GM12878 (cell line): Measurements from ENCODE around the gene DNAJB11. TPM values are rescaled to one million over a fixed set of nuclear protein-coding genes. Genes with fewer than 3 reads are reported as not detected.

ENCODE experiments used
- ATAC-seq: fragments of 200-7000 bp; cut with Tn5 transposase; 3 replicates; pipeline ENCODE4 v1.9.1; 2020; ENCODE audit warnings: mild to moderate bottlenecking, moderate library complexity
- BruUV-seq: library from RNA; stranded (reverse); fragments of 400-500 nt; replicated peaks from 2 replicates; lab custom pipeline; 2021; lab: Mats Ljungman, UMichigan
- CTCF ChIA-PET: fragments of 300-600 bp; sonication (Branson Sonifier 250); formaldehyde crosslinking; extraction: SDS; loops from one replicate; lab custom pipeline; 2021; ENCODE audit warnings: inconsistent platforms; lab: Yijun Ruan, JAX
- POLR2A ChIA-PET: fragments of 350-600 bp; formaldehyde crosslinking; extraction: SDS; loops from one replicate; lab custom pipeline; 2021; ENCODE audit warnings: inconsistent platforms; lab: Charles Lee
- RAD21 ChIA-PET: fragments of 300-600 bp; sonication (Branson Sonifier 250); formaldehyde crosslinking; loops from one replicate; lab custom pipeline; 2023; ENCODE audit warnings: antibody characterized with exemption; ENCODE audit not compliant: unreplicated experiment; lab: Charles Lee
- SMC1A ChIA-PET: fragments of 300-600 bp; sonication (Branson Sonifier 250); formaldehyde crosslinking; loops from one replicate; lab custom pipeline; 2023; ENCODE audit not compliant: unreplicated experiment, uncharacterized antibody; lab: Charles Lee
- DNase-seq: peaks from one replicate; pipeline ENCODE4 v3.0.0-alpha.2; 2011; ENCODE audit warnings: low read depth, low spot score
- FAIRE-seq: peaks from 3 replicates; lab custom pipeline; 2011; peaks lifted over from hg19 to GRCh38; lab: Jason Lieb, UNC
- H2AFZ ChIP-seq: 2 replicates; pipeline ENCODE4 v1.6.0; 2011; ENCODE audit warnings: low read depth, low read length, control low read depth; ENCODE audit not compliant: control insufficient read depth
- H3K27ac ChIP-seq: 2 replicates; pipeline ENCODE4 v1.5.1; 2011; ENCODE audit warnings: control low read depth; ENCODE audit not compliant: control insufficient read depth, insufficient read depth
- H3K27me3 ChIP-seq, 2 experiments: replicated peaks in 1 of 2; 2 replicates each; pipeline versions ENCODE4 v1.6.0 to v1.6.1; 2011; ENCODE audit warnings: low read length in 1 of 2; ENCODE audit not compliant: control insufficient read depth in 2 of 2, insufficient read depth in 2 of 2
- H3K36me3 ChIP-seq, 2 experiments: 2 replicates each; pipeline ENCODE4 v1.5.1; 2011; ENCODE audit warnings: low read length in 1 of 2; ENCODE audit not compliant: control insufficient read depth in 2 of 2, insufficient read depth in 2 of 2
- H3K4me1 ChIP-seq: 2 replicates; pipeline ENCODE4 v1.6.1; 2011; ENCODE audit warnings: mild to moderate bottlenecking, low read length, moderate library complexity, mixed read lengths; ENCODE audit not compliant: control insufficient read depth, insufficient read depth
- H3K4me2 ChIP-seq: 2 replicates; pipeline ENCODE4 v1.6.0; 2011; ENCODE audit warnings: control low read depth; ENCODE audit not compliant: control insufficient read depth, insufficient read depth
- H3K4me3 ChIP-seq: fragments of 200-600 bp; sonication (generic); 2 replicates; pipeline ENCODE4 v1.5.1; 2016
- H3K79me2 ChIP-seq: 2 replicates; pipeline ENCODE4 v1.6.0; 2011; ENCODE audit warnings: low read length; ENCODE audit not compliant: control insufficient read depth, insufficient read depth
- H3K9ac ChIP-seq: 2 replicates; pipeline ENCODE4 v1.8.0; 2011; ENCODE audit warnings: low read length, control low read depth, mixed read lengths; ENCODE audit not compliant: control insufficient read depth, insufficient read depth
- H3K9me3 ChIP-seq: replicated peaks from 3 replicates; pipeline ENCODE4 v1.5.1; 2011; ENCODE audit warnings: mild to moderate bottlenecking, low read length; ENCODE audit not compliant: control insufficient read depth, insufficient read depth
- H4K20me1 ChIP-seq: 2 replicates; pipeline ENCODE4 v1.6.0; 2011; ENCODE audit not compliant: control insufficient read depth, insufficient read depth
- CHD4 ChIP-seq: fragments of 200-600 bp; sonication (generic); IDR thresholded peaks from 2 replicates; pipeline ENCODE4 v1.6.1; 2016; ENCODE audit warnings: mild to moderate bottlenecking
- MTA2 ChIP-seq: fragments of 450-650 bp; IDR thresholded peaks from 2 replicates; pipeline ENCODE4 v1.6.1; 2016; ENCODE audit warnings: low read depth, mild to moderate bottlenecking, moderate library complexity
- RFX5 ChIP-seq: IDR thresholded peaks from 2 replicates; pipeline ENCODE4 v1.6.1; 2011; ENCODE audit warnings: low read depth, low read length, improper control_type of control experiment
- SMAD5 ChIP-seq: IDR thresholded peaks from 2 replicates; pipeline ENCODE4 v1.6.1; 2016; ENCODE audit warnings: antibody characterized with exemption, low read depth
- STAT1 ChIP-seq: fragments of 450-650 bp; conservative IDR thresholded peaks from 2 replicates; pipeline ENCODE4 v1.6.1; 2014; ENCODE audit warnings: antibody characterized with exemption, mild to moderate bottlenecking
- WGBS: methylation state at CpG from one replicate; pipeline ENCODE4 v1.1.6; 2016; ENCODE audit warnings: low lambda C conversion rate; ENCODE audit not compliant: insufficient replicate concordance, insufficient coverage; ENCODE audit errors: missing lambda C conversion rate; 5-methylcytosine and 5-hydroxymethylcytosine counted together
- in situ Hi-C: fragments of 300-500 bp; cut with MboI; formaldehyde crosslinking; loops from 9 replicates; pipeline ENCODE4 v1.14.3; 2018; ENCODE audit warnings: mixed read lengths
- intact Hi-C: fragments of 100-400 bp; cut with micrococcal nuclease; formaldehyde crosslinking; loops from one replicate; pipeline ENCODE4 v1.14.2; 2022; ENCODE audit not compliant: unreplicated experiment
- polyA plus RNA-seq, 11 experiments: library from polyadenylated mRNA; depleted of rRNA in 4 of 11; unstranded in 6 of 11; stranded (reverse) in 5 of 11; fragments of >200 nt; fragmentation: Nextera tagmentation in 4 of 11; fragmentation: Illumina TruSeq in 1 of 11; extraction: Ambion mirVana in 4 of 11; extraction: Trizol in 1 of 11; gene quantifications; 1 replicate in 1 of 11; 2 replicates in 10 of 11; pipeline versions ENCODE4 v1.2.1 to v1.2.3, GENCODE V29; 2011 to 2016; ENCODE audit warnings: inconsistent platforms in 2 of 11, missing spikeins in 2 of 11, low read depth in 1 of 11
- total RNA-seq, 4 experiments: library from RNA; depleted of rRNA in 3 of 4; stranded (reverse); fragments of >200 nt in 3 of 4; fragmentation: Illumina TruSeq in 1 of 4; extraction: Trizol in 1 of 4; gene quantifications; 2 replicates each; pipeline versions ENCODE4 v1.2.1 to v1.2.3, GENCODE V29; 2013 to 2021
- TF ChIP-seq, protein P1 (sequence below): fragments of 450-650 bp; IDR thresholded peaks from 2 replicates; pipeline ENCODE4 v1.6.1; 2016; ENCODE audit warnings: mild to moderate bottlenecking, moderate library complexity, borderline replicate concordance
- TF ChIP-seq, protein P2 (sequence below): IDR thresholded peaks from 2 replicates; pipeline ENCODE4 v1.6.1; 2011; ENCODE audit warnings: borderline replicate concordance, low read depth, mild to moderate bottlenecking, moderate library complexity, mixed read lengths, low read length; ENCODE audit not compliant: insufficient read depth; ENCODE audit errors: extremely low read length
- TF ChIP-seq, protein P3 (sequence below), 3 experiments: IDR thresholded peaks in 2 of 3; conservative IDR thresholded peaks in 1 of 3; 2 replicates each; pipeline ENCODE4 v1.5.1; 2011; ENCODE audit warnings: low read depth in 3 of 3, low read length in 3 of 3, mild to moderate bottlenecking in 3 of 3, control low read depth in 2 of 3, moderate library complexity in 2 of 3, inconsistent platforms in 1 of 3, mixed read lengths in 1 of 3; ENCODE audit not compliant: control insufficient read depth in 2 of 3, insufficient read depth in 1 of 3; ENCODE audit errors: extremely low read depth in 1 of 3
- TF ChIP-seq, protein P4 (sequence below): IDR thresholded peaks from 2 replicates; pipeline ENCODE4 v1.6.1; 2011; ENCODE audit warnings: mild to moderate bottlenecking, low read depth, low read length, moderate library complexity; ENCODE audit not compliant: insufficient replicate concordance

The DNAJB11 gene
- total and polyA plus RNA-seq, 10 of the 15 experiments (the other 5 are each of a cell fraction or from before 2014, with no cell fraction given): 16.2 to 135 (median 57.8) TPM

GRCh38 chr3:186605078-186605477 is 34.6 kb downstream of the DNAJB11 start (continued):
- TF ChIP-seq, protein P1, sequence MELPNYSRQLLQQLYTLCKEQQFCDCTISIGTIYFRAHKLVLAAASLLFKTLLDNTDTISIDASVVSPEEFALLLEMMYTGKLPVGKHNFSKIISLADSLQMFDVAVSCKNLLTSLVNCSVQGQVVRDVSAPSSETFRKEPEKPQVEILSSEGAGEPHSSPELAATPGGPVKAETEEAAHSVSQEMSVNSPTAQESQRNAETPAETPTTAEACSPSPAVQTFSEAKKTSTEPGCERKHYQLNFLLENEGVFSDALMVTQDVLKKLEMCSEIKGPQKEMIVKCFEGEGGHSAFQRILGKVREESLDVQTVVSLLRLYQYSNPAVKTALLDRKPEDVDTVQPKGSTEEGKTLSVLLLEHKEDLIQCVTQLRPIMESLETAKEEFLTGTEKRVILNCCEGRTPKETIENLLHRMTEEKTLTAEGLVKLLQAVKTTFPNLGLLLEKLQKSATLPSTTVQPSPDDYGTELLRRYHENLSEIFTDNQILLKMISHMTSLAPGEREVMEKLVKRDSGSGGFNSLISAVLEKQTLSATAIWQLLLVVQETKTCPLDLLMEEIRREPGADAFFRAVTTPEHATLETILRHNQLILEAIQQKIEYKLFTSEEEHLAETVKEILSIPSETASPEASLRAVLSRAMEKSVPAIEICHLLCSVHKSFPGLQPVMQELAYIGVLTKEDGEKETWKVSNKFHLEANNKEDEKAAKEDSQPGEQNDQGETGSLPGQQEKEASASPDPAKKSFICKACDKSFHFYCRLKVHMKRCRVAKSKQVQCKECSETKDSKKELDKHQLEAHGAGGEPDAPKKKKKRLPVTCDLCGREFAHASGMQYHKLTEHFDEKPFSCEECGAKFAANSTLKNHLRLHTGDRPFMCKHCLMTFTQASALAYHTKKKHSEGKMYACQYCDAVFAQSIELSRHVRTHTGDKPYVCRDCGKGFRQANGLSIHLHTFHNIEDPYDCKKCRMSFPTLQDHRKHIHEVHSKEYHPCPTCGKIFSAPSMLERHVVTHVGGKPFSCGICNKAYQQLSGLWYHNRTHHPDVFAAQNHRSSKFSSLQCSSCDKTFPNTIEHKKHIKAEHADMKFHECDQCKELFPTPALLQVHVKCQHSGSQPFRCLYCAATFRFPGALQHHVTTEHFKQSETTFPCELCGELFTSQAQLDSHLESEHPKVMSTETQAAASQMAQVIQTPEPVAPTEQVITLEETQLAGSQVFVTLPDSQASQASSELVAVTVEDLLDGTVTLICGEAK: no peak

GRCh38 chr3:186605561-186606545 is 35.3 kb downstream of the DNAJB11 start:
- POLR2A ChIA-PET: no interaction called here
- Histone ChIP-seq H3K79me2 (no peaks in the 10 kb centered on the region), H3K9me3 (no peaks in the 10 kb centered on the region), H2AFZ (no peak overlapping the region), H3K4me3 (no peak overlapping the region), H3K36me3 (no peaks in the 10 kb centered on the region), H3K9ac (no peak overlapping the region), H3K4me1 (no peaks in the 10 kb centered on the region), H3K27me3 (no peaks in the 10 kb centered on the region), H3K4me2 (no peak overlapping the region), H3K27ac (no peak overlapping the region), H4K20me1 (no peaks in the 10 kb centered on the region)
- in situ Hi-C loops (loop anchor here (5.0 kb wide), 1 partner anchor 624 kb away; no protein-coding TSS in a partner anchor), intact Hi-C loops (no loop called here)
- no TSS peak for BruUV-seq
- FAIRE-seq: no peak
- 55% methylated on average over 5 of the region's 5 CpGs for WGBS
- CTCF ChIA-PET: interaction anchor here (1.8 to 3.9 kb wide), 2 partner anchors 9 to 11 kb away, joined by 6 to 22 read pairs; no protein-coding TSS in a partner anchor
- TF ChIP-seq, protein P2, sequence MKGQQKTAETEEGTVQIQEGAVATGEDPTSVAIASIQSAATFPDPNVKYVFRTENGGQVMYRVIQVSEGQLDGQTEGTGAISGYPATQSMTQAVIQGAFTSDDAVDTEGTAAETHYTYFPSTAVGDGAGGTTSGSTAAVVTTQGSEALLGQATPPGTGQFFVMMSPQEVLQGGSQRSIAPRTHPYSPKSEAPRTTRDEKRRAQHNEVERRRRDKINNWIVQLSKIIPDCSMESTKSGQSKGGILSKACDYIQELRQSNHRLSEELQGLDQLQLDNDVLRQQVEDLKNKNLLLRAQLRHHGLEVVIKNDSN: no peak
- TF ChIP-seq, protein P3, sequence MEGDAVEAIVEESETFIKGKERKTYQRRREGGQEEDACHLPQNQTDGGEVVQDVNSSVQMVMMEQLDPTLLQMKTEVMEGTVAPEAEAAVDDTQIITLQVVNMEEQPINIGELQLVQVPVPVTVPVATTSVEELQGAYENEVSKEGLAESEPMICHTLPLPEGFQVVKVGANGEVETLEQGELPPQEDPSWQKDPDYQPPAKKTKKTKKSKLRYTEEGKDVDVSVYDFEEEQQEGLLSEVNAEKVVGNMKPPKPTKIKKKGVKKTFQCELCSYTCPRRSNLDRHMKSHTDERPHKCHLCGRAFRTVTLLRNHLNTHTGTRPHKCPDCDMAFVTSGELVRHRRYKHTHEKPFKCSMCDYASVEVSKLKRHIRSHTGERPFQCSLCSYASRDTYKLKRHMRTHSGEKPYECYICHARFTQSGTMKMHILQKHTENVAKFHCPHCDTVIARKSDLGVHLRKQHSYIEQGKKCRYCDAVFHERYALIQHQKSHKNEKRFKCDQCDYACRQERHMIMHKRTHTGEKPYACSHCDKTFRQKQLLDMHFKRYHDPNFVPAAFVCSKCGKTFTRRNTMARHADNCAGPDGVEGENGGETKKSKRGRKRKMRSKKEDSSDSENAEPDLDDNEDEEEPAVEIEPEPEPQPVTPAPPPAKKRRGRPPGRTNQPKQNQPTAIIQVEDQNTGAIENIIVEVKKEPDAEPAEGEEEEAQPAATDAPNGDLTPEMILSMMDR (IDR thresholded peaks at IDR 0.05 in 2 of 3, conservative IDR thresholded peaks at IDR 0.05 in 1 of 3; ENCODE audit: control insufficient read depth in 2 of 3, extremely low read depth in 1 of 3, insufficient read depth in 1 of 3, low read depth in 3 of 3, low read length in 3 of 3): no peak
- TF ChIP-seq MTA2: no peak
- no peak for TF ChIP-seq STAT1
- no peak for TF ChIP-seq RFX5
- no peak for TF ChIP-seq CHD4
- no peak for TF ChIP-seq SMAD5
- TF ChIP-seq, protein P4, sequence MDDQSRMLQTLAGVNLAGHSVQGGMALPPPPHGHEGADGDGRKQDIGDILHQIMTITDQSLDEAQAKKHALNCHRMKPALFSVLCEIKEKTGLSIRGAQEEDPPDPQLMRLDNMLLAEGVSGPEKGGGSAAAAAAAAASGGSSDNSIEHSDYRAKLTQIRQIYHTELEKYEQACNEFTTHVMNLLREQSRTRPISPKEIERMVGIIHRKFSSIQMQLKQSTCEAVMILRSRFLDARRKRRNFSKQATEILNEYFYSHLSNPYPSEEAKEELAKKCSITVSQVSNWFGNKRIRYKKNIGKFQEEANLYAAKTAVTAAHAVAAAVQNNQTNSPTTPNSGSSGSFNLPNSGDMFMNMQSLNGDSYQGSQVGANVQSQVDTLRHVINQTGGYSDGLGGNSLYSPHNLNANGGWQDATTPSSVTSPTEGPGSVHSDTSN: no peak
- no peak for DNase-seq
- SMC1A ChIA-PET: interaction anchor here (1.2 kb wide), 1 partner anchor 9 kb away, joined by 3 read pairs; no protein-coding TSS in a partner anchor
- ATAC-seq: no peak
- RAD21 ChIA-PET: no interaction called here
